ENCODE results near the gene ABLIM1.

Gene ABLIM1

DNA sequence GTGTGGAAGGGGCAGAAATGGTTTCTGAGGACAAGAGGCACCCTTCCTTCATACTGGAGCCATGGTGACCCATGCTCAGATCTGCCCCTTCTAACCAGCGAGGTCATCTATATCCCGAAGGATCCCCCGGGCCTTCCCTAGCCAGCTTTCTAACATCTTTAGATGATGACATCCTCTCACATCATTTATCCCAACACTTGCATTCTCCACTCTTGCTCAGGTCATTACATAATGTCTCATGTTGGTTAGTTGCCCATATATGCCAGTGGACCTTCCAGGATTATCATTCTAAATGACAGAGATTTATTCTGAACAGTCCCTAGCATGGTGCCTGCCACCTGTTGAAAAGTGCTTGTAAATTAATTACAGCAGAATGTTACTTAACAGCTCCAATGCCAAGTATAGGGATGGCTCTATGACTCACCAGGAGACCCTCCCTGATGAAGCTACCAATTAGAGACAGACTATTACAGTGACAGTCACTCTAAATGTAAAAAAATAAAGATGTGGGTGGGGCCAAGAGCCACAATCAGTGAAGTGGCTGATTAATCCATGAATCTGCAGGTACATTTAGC is 22.6 kb upstream of the ABLIM1 start:
- H3K4me3 ChIP-seq (ENCODE audit: low read depth, low read length): no peak overlapping the region
- DNase-seq (ENCODE audit: low read depth): no peak
- TF ChIP-seq, protein P1, sequence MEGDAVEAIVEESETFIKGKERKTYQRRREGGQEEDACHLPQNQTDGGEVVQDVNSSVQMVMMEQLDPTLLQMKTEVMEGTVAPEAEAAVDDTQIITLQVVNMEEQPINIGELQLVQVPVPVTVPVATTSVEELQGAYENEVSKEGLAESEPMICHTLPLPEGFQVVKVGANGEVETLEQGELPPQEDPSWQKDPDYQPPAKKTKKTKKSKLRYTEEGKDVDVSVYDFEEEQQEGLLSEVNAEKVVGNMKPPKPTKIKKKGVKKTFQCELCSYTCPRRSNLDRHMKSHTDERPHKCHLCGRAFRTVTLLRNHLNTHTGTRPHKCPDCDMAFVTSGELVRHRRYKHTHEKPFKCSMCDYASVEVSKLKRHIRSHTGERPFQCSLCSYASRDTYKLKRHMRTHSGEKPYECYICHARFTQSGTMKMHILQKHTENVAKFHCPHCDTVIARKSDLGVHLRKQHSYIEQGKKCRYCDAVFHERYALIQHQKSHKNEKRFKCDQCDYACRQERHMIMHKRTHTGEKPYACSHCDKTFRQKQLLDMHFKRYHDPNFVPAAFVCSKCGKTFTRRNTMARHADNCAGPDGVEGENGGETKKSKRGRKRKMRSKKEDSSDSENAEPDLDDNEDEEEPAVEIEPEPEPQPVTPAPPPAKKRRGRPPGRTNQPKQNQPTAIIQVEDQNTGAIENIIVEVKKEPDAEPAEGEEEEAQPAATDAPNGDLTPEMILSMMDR (IDR thresholded peaks at IDR 0.05; ENCODE audit: insufficient read depth, low read depth, low read length, missing control alignments): no peak

DNA sequence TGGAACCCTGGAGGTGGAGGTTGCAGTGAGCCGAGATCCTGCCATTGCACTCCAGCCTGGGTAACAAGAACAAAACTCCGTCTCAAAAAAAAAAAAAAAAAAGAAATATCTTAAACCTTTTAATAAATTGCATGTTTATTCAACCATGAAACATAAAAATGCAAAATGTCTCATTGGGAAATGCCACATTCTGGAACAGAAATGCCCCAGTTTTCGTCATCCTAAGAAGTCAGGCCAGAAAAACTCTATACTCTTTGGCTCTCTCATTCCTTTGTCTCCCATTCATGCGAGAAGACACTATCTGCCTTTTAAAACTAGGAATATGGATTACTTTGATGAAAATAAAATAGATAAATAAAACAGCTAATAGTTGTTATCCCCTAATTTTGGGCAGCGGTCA is 21.5 kb upstream of the ABLIM1 start:
- TF ChIP-seq, protein P1 (IDR thresholded peaks at IDR 0.05; ENCODE audit: insufficient read depth, low read depth, low read length, missing control alignments): no peak
- DNase-seq (ENCODE audit: low read depth): no peak
- H3K4me3 ChIP-seq (ENCODE audit: low read depth, low read length): no peak overlapping the region

DNA sequence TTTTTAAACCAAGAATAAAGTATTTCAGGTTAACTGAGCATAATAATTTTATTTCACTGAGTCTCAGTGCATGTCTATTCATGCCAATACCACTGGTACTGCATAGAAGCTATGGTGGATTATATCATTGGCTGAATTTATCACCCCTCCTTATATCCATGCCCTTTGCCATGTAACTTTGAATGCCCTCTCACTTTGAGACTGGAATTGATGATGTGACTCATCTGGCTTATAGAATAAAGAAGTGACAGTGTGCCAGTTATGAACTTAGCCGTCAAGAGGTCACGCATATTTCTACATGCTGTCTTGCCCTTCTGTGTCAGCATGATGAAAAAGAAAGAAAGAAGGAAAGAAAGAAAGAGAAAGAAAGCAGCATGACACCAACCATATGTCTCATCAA is 20.7 kb upstream of the ABLIM1 start:
- H3K4me3 ChIP-seq (ENCODE audit: low read depth, low read length): no peak overlapping the region
- TF ChIP-seq, protein P1 (IDR thresholded peaks at IDR 0.05; ENCODE audit: insufficient read depth, low read depth, low read length, missing control alignments): no peak
- DNase-seq (ENCODE audit: low read depth): no peak

DNA sequence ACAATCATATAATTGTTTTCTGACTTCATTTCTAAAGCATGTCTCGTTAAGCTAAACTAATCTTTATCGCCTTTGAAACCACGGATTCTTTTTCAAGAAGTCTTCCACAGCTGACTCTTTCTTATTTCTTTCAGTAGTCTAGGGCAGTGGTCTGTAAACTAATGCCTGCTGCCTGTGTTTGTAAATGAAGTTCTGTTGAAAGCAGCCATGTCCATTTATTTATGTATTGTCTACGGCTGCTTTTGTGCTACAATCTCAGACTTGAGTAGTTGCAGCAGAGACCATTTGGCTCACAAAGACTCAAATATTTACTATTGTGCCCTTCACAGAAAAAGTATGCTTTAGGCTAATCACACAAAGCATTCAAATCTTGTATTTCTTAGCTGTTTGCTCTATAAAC is 20.3 kb upstream of the ABLIM1 start:
- TF ChIP-seq, protein P1 (IDR thresholded peaks at IDR 0.05; ENCODE audit: insufficient read depth, low read depth, low read length, missing control alignments): no peak
- no peak overlapping the region for H3K4me3 ChIP-seq (ENCODE audit: low read depth, low read length)
- no peak for DNase-seq (ENCODE audit: low read depth)

DNA sequence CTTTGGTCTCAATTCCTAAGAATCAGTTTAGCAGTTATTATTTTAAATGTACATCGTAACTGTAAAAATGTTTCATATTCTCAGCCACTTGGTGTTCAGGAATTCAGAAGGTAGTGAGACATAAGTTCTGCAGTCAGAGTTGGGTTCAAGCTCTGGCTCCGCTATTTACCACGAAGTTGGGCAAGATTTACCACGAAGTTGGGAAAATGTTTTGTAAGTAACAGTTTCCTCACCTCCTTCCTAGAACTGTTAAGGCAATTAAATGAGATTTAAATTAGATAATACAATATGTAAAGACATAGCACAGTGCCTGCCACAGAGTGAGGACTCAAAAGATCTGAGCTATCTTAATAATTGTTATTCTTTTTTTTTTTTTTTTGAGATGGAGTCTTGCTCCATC is 16.3 kb upstream of the ABLIM1 start:
- DNase-seq (ENCODE audit: low read depth): no peak
- H3K4me3 ChIP-seq (ENCODE audit: low read depth, low read length): no peak overlapping the region
- TF ChIP-seq, protein P1 (IDR thresholded peaks at IDR 0.05; ENCODE audit: insufficient read depth, low read depth, low read length, missing control alignments): no peak

DNA sequence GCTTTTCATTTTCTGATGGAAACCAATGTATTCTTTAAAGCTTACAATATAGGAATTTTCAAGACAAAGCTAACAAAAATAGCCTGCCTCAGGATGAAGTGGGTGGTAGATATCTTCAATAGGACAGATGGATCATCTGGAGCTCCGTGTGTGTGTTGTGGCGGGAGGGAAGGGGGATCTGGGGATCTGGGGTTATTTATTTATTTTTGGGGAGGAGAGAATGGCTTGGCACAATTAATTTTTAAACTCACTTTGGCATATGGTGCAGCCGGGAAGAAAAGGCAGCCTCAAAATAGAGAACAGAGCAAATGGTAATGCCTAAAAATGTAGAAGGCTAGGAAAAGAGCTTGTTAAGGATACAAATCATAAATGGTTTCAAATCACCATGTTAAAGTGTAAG is 11.6 kb upstream of the ABLIM1 start:
- TF ChIP-seq, protein P1 (IDR thresholded peaks at IDR 0.05; ENCODE audit: insufficient read depth, low read depth, low read length, missing control alignments): no peak
- DNase-seq (ENCODE audit: low read depth): no peak

DNA sequence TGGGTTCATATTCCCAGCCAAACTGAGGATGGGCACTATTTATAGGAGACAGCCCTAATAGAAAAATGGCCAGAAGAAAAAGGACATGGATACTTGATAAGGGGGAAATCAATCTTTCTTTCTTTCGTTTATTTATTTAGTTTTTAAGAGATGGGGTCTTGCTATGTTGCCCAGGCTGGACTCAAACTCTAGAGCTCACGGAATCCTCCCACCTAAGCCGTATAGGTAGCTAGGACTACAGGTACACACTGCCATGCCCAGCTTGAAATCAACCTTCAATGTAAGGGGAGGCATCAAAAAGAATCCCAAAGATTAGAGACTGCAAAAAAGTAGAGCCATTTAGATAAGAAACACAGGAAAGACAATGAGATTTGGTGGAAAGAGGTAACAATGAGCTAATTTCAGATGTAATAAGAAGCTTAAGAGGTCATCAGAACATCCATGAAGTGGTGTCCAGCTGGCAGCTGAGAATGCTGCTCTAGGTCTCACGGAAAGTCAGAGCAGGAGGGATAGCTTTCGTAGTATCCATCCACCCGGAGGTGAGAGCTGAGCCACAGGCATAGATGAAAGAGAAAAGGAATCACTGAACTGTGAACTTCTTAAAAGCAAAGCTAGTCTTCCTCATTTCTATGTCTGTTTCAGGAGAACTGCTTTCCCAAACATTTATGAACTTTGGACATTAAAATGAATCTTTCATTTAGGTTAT is 10.5 kb upstream of the ABLIM1 start:
- H3K4me3 ChIP-seq (ENCODE audit: low read depth, low read length): no peak overlapping the region
- no peak for DNase-seq (ENCODE audit: low read depth)
- TF ChIP-seq, protein P1 (IDR thresholded peaks at IDR 0.05; ENCODE audit: insufficient read depth, low read depth, low read length, missing control alignments): no peak

More for the DNA sequence above, 11.6 kb upstream of the ABLIM1 start:
- no peak overlapping the region for H3K4me3 ChIP-seq (ENCODE audit: low read depth, low read length)

All from GM12865 (cell line).